G401 (cell line): Measurements from ENCODE around the gene GID8. TPM values are rescaled to one million over a fixed set of nuclear protein-coding genes. Genes with fewer than 3 reads are reported as not detected.
"Not testable (repeated sequence)": the region's sequence is repeated elsewhere in the genome, so short reads cannot be mapped to it uniquely, and the experiment has no call there.

Experiments
- DNase-seq: peaks from one replicate; pipeline ENCODE4 v3.0.0-alpha.2; 2015; ENCODE audit warnings: low spot score
- in situ Hi-C: cut with HindIII; loops from 2 replicates; pipeline ENCODE4 v1.10.0; 2016; ENCODE audit warnings: low sequenced_read_pairs, mixed read lengths
- total RNA-seq: library from RNA; depleted of rRNA; stranded (reverse); fragments of >200 nt; shearing (Covaris generic); gene quantifications from 2 replicates; pipeline ENCODE4 v1.2.3, GENCODE V29; 2014

GID8 gene
- total RNA-seq, 1 experiment from 2014 or later, result 49.2 TPM

- in situ Hi-C loops, result no loop called here
- DNase-seq, result no peak
These were observed 20.2 kb upstream of the GID8 start for GRCh38 chr20:62917720-62918119.

GRCh38 chr20:62918147-62918546 is 19.8 kb upstream of the GID8 start:
- DNase-seq, result no peak
- in situ Hi-C loops, result no loop called here

DNA sequence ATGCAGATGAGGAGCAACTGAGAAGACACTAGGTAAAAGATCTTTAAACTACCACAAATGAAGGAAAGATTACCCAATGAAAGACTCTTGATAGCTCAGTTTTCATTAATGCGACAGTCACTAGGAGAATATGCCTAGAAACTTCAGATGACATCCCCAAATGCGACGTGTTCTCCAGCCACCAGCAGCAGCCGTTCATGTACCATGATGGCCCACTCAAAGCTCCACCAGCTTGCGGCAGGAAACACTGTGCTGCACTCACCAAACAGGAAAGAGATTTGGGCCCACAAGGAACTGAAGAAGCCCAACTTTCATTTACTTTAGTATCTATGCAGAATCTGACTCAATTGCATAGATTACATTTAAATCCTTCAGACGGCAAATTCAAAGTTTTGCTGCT is 19.1 kb upstream of the GID8 start:
- in situ Hi-C loops, result no loop called here
- no peak for DNase-seq

GRCh38 chr20:62920039-62920645 is 17.8 kb upstream of the GID8 start:
- in situ Hi-C loops, result no loop called here
- no peak for DNase-seq

GRCh38 chr20:62921119-62921687 is 16.7 kb upstream of the GID8 start:
- DNase-seq, result peak; percentile 59
- in situ Hi-C loops, result no loop called here

GRCh38 chr20:62922451-62922921 is 15.5 kb upstream of the GID8 start:
- DNase-seq, result no peak
- in situ Hi-C loops, result no loop called here

DNA sequence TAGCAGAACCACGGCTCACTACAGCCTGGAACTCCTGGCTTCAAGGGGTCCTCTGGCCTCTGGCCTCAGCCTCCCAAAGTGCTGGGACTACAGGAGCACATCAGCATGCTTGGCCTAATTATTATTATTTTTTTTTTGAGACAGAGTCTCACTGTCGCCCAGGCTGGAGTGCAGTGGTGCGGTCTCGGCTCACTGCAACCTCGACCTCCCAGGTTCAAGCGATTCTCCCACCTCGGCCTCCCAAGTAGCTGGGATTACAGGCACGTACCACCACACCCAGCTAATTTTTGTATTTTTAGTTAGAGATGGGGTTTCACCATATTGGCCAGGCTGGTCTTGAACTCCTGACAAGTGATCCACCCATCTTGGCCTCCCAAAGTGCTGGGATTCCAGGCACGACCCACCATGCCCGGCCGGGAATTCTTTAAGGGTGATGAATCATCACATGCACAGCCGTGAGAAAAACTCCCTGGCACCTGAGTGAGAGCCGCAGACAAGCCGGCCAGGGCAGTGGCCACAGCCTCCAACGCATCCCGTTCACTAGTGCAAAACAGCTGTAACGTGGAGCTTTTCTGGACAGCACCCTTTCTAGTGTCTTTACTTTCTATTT is 14.8 kb upstream of the GID8 start:
- in situ Hi-C loops, DNase-seq: not testable (repeated sequence)

DNA sequence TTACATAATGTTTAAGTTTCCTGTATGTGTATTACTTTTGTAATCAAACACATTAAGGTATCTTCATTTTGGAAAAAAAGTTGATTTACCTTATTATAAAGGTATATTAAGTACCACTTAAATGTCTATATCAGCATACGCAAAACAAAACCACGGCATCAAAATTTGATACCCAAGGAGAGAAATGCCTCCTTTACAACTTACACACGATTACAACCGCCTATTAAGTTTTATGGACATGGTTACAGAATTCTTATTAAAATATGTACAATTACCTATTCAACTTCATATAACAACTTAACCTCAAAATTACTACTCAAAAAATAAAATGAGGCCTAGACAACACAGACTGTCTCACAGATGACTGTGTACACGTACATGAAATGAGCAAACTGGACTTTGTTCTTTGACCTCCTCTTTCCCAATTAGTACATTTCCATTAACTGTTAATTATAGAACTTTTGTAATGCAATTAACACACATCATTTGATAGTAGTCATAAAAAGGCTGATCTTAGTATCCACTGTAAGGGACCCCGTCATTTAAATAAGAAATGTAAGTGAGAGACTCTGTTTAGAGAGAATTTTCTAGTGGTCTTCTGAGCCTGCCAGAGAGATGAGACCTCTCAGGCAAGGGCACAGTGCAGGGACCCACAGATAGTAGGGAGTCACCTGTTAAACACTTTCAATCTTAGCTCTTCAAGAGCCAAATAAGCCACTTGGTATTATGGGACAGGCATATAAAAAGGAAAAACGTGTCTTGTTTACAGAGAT is 14.1 kb upstream of the GID8 start:
- in situ Hi-C loops, result no loop called here
- no peak for DNase-seq

DNA sequence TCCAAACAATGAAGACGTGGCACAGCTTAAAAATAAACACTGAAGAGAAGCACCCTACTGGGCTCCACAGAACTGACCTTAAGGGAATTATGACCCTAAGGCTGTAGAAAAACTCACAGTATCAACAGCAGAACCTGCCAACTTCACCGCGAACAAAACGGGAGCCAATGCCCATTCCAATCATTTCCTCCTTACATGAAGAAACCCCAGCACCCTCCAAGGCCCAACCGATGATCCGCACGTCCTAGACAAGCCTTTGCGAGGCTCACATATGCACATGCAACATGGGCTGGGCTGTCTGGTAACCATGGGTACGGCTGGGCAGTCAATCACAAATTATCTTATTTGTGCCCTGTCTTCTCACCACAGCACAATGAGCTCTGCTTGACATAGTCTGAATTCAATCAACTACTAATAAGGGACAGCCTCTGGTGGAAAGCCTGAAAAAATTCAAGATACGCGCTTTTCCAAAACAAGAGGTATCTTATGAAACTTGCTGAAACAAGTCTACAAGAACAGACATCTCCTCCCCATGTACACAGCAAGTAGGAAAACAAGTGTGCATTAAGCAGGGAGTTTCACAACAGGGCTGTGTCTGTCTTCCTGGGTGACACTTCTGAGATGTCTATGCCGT is 13.4 kb upstream of the GID8 start:
- in situ Hi-C loops, result no loop called here
- DNase-seq, result no peak

DNA sequence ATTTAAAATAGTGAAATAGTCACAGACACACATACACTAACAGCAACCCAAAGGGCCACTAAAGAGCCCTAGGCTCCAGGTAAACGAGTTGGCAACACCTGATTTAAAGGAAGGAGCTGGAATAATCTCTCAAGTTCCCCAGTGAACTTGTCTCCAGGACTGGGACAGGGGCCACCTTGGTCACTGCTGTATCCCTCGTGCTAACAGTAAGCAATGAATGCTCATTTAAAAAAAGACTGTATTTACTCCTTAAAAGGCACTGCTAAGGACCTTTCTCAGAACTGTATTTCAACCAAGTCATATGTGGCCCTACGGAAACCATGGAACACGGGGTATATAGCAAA is 12.9 kb upstream of the GID8 start:
- no peak for DNase-seq
- in situ Hi-C loops, result no loop called here

DNA sequence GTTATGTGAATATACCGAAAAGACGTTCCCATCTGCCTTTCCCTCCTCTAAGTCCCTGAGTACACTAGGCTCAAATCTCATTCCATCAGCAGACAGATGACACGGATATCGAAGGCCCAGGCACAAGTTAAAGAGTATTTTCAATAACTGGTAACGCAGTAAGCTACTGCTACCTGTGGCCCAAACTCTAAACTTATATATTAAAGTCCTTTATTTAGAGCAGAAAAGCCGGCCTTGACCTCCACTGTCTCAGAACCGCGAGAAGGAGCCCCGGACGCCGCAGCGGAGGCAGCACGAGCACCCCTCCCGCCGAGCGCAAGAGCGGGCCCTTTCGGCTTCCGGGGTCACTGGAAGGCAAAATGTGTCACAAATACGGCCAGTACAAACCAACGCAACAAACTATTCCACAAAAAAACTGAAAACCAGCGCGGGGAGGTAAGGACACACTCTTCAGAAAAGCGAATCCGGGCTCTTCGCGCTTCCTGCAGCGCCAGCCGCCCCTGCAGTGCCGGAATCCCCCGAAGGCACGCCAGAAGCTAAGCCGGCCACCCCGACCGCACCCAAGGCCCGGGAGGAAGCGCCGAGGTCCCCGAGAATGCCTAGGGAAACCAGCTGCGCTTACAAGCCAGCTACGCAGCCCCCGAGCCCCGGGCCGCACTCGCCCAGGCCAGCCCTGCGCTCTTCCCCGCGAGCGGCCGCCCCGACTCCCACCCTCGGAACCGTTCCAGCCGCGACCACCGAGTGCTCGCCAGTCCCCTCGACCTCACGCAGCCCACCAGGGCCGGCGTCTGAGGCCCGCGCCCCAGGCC is 12.3 kb upstream of the GID8 start:
- no peak for DNase-seq
- in situ Hi-C loops, result no loop called here

GRCh38 chr20:62926229-62927127 is 11.5 kb upstream of the GID8 start, which contains the start of gene DIDO1:
DIDO1 (minus strand) TSS chr20:62926505.
- in situ Hi-C loops, result no loop called here
- peak; percentile 89 for DNase-seq

DNA sequence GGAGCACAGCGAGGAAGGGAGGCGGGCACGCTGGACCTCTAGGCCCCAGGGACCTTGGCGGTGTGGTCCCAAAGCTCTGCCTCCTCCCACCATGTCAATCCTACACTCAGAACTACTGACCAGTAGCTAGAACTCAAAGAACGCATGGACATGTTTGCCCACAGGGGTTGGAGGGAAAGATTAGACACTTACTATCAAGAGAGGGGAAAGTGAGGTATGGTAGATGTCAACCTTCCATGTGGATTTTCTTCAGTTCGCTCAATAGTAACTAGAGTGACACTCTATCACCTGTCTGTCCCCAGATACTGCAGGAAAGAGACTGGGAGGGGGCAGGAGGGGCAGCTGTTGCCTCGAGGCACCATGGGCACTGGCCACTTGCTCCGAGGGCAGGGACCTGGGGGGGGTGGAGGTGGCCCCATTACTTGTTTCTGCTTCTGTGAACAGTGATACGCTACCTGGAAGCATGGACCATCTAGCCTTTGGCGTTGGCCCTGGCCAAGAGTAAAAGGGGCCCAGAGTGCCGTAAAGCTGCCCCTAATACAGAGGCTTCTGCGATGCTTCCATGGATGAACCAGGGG is 10.7 kb upstream of the GID8 start:
- no peak for DNase-seq
- in situ Hi-C loops, result no loop called here

GRCh38 chr20:62928246-62928939 is 9.6 kb upstream of the GID8 start:
- in situ Hi-C loops, result no loop called here
- no peak for DNase-seq

GRCh38 chr20:62929051-62929538 is 8.9 kb upstream of the GID8 start:
- in situ Hi-C loops, result no loop called here
- DNase-seq, result peak; percentile 32

GRCh38 chr20:62931464-62931863 is 6.5 kb upstream of the GID8 start:
- DNase-seq, result no peak
- in situ Hi-C loops, result no loop called here

- no peak for DNase-seq
- in situ Hi-C loops, result no loop called here
These were observed 4.0 kb upstream of the GID8 start for GRCh38 chr20:62933966-62934365.
